Measurements from ENCODE around the gene HSPD1.

HSPD1 gene

GRCh38 chr2:197499594-197500502, at the start of gene HSPD1, which contains the start of gene HSPE1:
Gene HSPD1 (minus strand): TSS chr2:197499840. CDS start chr2:197498848, 992 bp downstream.
Gene HSPE1 (plus strand): TSS chr2:197500379. CDS start chr2:197500437, 58 bp downstream.
- peak; percentile 98 for DNase-seq

- DNase-seq = no peak
These were observed 48.9 kb upstream of the HSPD1 start for GRCh38 chr2:197548582-197548981.

GRCh38 chr2:197547163-197547900, 47.7 kb upstream of the HSPD1 start:
- no peak for DNase-seq

- no peak for DNase-seq
These were observed 43.6 kb upstream of the HSPD1 start for GRCh38 chr2:197543206-197543605.

GRCh38 chr2:197539734-197540133, 40.1 kb upstream of the HSPD1 start:
- DNase-seq = no peak

GRCh38 chr2:197538412-197538811, 38.8 kb upstream of the HSPD1 start:
- DNase-seq = no peak

GRCh38 chr2:197517150-197517549, 17.5 kb upstream of the HSPD1 start:
- no peak for DNase-seq

GRCh38 chr2:197516393-197516761, 16.7 kb upstream of the HSPD1 start:
- DNase-seq = no peak

GRCh38 chr2:197515739-197516392, 16.2 kb upstream of the HSPD1 start, which contains the start of gene MOB4:
Gene MOB4 (plus strand): TSS chr2:197516066. CDS start chr2:197516087, 21 bp downstream.
- peak; percentile 94 for DNase-seq

GRCh38 chr2:197515315-197515738, 15.7 kb upstream of the HSPD1 start:
- DNase-seq = no peak

GRCh38 chr2:197514754-197515153, 15.1 kb upstream of the HSPD1 start:
- no peak for DNase-seq

GRCh38 chr2:197513915-197514314, 14.3 kb upstream of the HSPD1 start:
- DNase-seq = no peak

GRCh38 chr2:197506658-197507057, 7.0 kb upstream of the HSPD1 start:
- DNase-seq = no peak

GRCh38 chr2:197504512-197504911, 4.9 kb upstream of the HSPD1 start:
- DNase-seq = no peak

- DNase-seq = no peak
These were observed 4.4 kb upstream of the HSPD1 start for GRCh38 chr2:197504000-197504399.

GRCh38 chr2:197502685-197503084, 3.0 kb upstream of the HSPD1 start:
- DNase-seq = no peak

GRCh38 chr2:197502201-197502600, 2.6 kb upstream of the HSPD1 start:
- DNase-seq = no peak

- DNase-seq = no peak
These were observed 977 bp upstream of the HSPD1 start for GRCh38 chr2:197500503-197501131.

GRCh38 chr2:197498937-197499593, 575 bp downstream of the HSPD1 start:
- DNase-seq = peak; percentile 51

GRCh38 chr2:197498235-197498936, 1.3 kb downstream of the HSPD1 start:
- no peak for DNase-seq

GRCh38 chr2:197497326-197497725, 2.3 kb downstream of the HSPD1 start:
- no peak for DNase-seq

GRCh38 chr2:197496695-197497094, 2.9 kb downstream of the HSPD1 start:
- DNase-seq = no peak

Data from CD4-positive, alpha-beta T cell treated with Interferon gamma for 1 hour (primary cell).